Left ventricle myocardium inferior (tissue), 1 donor: ENCODE results near the gene STK10. TPM values are rescaled to one million over a fixed set of nuclear protein-coding genes. Genes with fewer than 3 reads are reported as not detected.

Source experiments
- DNase-seq: peaks from one replicate; pipeline ENCODE4 v3.0.0-alpha.2; 2020
- H3K27ac ChIP-seq: fragments of 200-600 bp; replicated peaks from 2 replicates; pipeline ENCODE4 v1.8.0; 2021
- H3K27me3 ChIP-seq: fragments of 200-600 bp; 2 replicates; pipeline ENCODE4 v1.8.0; 2021; ENCODE audit warnings: low read depth
- H3K36me3 ChIP-seq: fragments of 200-600 bp; 2 replicates; pipeline ENCODE4 v1.8.0; 2021
- H3K4me1 ChIP-seq: fragments of 200-600 bp; 2 replicates; pipeline ENCODE4 v1.8.0; 2021
- H3K4me3 ChIP-seq: fragments of 200-600 bp; 2 replicates; pipeline ENCODE4 v1.8.0; 2021; ENCODE audit warnings: mild to moderate bottlenecking, moderate library complexity
- H3K9me3 ChIP-seq: fragments of 200-600 bp; replicated peaks from 2 replicates; pipeline ENCODE4 v1.8.0; 2021
- intact Hi-C: fragments of 100-400 bp; cut with micrococcal nuclease; formaldehyde crosslinking; loops from one replicate; pipeline ENCODE4 v1.11.0; 2022
- total RNA-seq: library from RNA; stranded (reverse); fragmentation: NEBNext Ultra II Directional; extraction: Animal tissue kit (Norgen Biotek cat#: 25700); gene quantifications from one replicate; pipeline ENCODE4 v1.2.1, GENCODE V29; 2021
- TF ChIP-seq, protein P1 (sequence below): fragments of 200-600 bp; IDR thresholded peaks from 2 replicates; pipeline ENCODE4 v1.8.0; 2021; ENCODE audit warnings: antibody characterized with exemption, mild to moderate bottlenecking, borderline replicate concordance
- donor health status: DM: no; HTN: yes; CAD: no; lungs with severe emphysema.

Gene STK10
- total RNA-seq, 1 donor from 2014 or later, result 5.3 TPM

DNA sequence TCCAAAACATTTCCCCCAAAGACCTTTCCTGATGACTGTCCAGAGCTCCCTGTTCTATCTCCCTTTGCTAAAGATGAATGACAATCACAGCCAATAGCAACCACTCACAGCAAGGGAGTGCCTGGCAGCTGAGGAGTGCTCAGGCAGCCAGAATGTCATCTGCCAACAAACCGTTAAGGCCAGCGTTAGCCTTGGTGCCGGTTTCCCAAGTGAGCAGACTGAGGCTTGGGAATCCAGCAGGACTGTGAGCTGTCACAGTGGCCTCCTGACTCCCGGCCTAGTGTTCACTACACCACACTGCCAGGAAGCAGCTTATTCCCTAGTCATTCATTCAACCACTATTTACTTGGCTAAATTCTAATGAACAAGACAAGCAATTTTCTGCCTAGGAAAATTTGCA lies 24.7 kb downstream of the STK10 start:
- Histone ChIP-seq H3K4me1 (peaks cover 55% of the 10 kb centered on the region), H3K36me3 (no peaks in the 10 kb centered on the region), H3K9me3 (no peaks in the 10 kb centered on the region), H3K27ac (peak overlapping the region; percentile 41), H3K27me3 (no peaks in the 10 kb centered on the region), H3K4me3 (no peak overlapping the region)
- TF ChIP-seq, protein P1, sequence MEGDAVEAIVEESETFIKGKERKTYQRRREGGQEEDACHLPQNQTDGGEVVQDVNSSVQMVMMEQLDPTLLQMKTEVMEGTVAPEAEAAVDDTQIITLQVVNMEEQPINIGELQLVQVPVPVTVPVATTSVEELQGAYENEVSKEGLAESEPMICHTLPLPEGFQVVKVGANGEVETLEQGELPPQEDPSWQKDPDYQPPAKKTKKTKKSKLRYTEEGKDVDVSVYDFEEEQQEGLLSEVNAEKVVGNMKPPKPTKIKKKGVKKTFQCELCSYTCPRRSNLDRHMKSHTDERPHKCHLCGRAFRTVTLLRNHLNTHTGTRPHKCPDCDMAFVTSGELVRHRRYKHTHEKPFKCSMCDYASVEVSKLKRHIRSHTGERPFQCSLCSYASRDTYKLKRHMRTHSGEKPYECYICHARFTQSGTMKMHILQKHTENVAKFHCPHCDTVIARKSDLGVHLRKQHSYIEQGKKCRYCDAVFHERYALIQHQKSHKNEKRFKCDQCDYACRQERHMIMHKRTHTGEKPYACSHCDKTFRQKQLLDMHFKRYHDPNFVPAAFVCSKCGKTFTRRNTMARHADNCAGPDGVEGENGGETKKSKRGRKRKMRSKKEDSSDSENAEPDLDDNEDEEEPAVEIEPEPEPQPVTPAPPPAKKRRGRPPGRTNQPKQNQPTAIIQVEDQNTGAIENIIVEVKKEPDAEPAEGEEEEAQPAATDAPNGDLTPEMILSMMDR, result no peak
- intact Hi-C loops, result no loop called here
- DNase-seq, result peak; percentile 48

GRCh38 chr5:172162987-172163343 lies 25.1 kb downstream of the STK10 start:
- Histone ChIP-seq H3K27ac (peak overlapping the region; percentile 41), H3K4me3 (no peak overlapping the region), H3K36me3 (no peaks in the 10 kb centered on the region), H3K27me3 (no peaks in the 10 kb centered on the region), H3K9me3 (no peaks in the 10 kb centered on the region), H3K4me1 (peaks cover 51% of the 10 kb centered on the region)
- DNase-seq, result no peak
- TF ChIP-seq, protein P1, result no peak
- intact Hi-C loops, result no loop called here

GRCh38 chr5:172162323-172162986 lies 25.6 kb downstream of the STK10 start:
- Histone ChIP-seq H3K9me3 (no peaks in the 10 kb centered on the region), H3K36me3 (no peaks in the 10 kb centered on the region), H3K27ac (peak overlapping the region; percentile 41), H3K4me1 (peaks cover 49% of the 10 kb centered on the region), H3K27me3 (no peaks in the 10 kb centered on the region), H3K4me3 (no peak overlapping the region)
- TF ChIP-seq, protein P1, result no peak
- intact Hi-C loops, result no loop called here
- DNase-seq, result no peak

DNA sequence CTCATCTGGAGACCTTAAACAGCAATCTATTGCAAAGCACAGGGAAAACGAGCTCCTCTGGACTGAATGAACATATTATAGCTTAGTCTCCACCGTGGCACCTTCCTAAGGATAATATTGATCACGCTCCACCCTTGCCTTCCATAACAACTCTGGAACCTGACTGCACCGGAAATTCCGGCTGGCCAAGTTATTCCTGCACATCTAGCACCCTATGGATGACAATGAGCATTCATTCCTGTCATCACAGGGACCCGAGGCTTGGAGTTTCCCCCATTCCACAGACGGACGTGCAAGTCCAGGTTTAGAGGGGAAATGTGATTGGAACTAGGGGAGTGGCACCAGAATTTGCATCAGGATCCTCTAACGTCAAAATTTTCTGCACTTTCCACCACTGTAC lies 27.5 kb downstream of the STK10 start:
- intact Hi-C loops, result no loop called here
- Histone ChIP-seq H3K4me1 (peaks cover 62% of the 10 kb centered on the region), H3K4me3 (no peak overlapping the region), H3K27me3 (no peaks in the 10 kb centered on the region), H3K9me3 (no peaks in the 10 kb centered on the region), H3K36me3 (peaks cover 10% of the 10 kb centered on the region), H3K27ac (no peak overlapping the region)
- TF ChIP-seq, protein P1, result no peak
- DNase-seq, result no peak

DNA sequence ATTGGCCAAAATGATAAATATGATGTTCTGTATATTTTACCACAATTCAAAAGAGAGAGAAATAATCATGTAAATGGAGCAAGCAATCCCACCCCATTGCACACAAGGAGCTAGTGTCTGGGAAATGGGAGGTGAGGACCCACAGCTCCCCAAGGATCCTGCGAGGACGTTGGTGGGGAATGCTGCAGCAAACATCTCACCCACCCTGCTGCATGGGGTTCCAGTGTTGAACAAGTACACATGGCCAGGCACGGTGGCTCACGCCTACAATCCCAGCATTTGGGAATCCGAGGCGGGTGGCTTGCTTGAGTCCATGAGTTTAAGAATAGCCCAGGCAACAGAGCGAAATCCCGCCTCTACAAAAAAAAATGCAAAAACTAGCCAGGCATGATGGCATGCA lies 29.0 kb downstream of the STK10 start:
- intact Hi-C loops, result no loop called here
- TF ChIP-seq, protein P1, result no peak
- Histone ChIP-seq H3K27me3 (no peaks in the 10 kb centered on the region), H3K27ac (no peak overlapping the region), H3K4me1 (peaks cover 56% of the 10 kb centered on the region), H3K4me3 (no peak overlapping the region), H3K9me3 (no peaks in the 10 kb centered on the region), H3K36me3 (peaks cover 21% of the 10 kb centered on the region)
- DNase-seq, result no peak
